HUES64 (cell line): ENCODE results near the gene TRAPPC5.

Experiments used
- H3K27ac ChIP-seq: 2 replicates; pipeline ENCODE4 v1.7.0; 2013; ENCODE audit warnings: low read depth, low read length, inconsistent platforms
- H3K27me3 ChIP-seq: 2 replicates; pipeline ENCODE4 v1.6.1; 2013; ENCODE audit warnings: mild to moderate bottlenecking, low read length; ENCODE audit not compliant: insufficient read depth
- H3K36me3 ChIP-seq: 2 replicates; pipeline ENCODE4 v1.6.1; 2013; ENCODE audit warnings: mild to moderate bottlenecking, low read length; ENCODE audit not compliant: insufficient read depth
- H3K4me1 ChIP-seq: 2 replicates; pipeline ENCODE4 v1.6.1; 2013; ENCODE audit warnings: mild to moderate bottlenecking, low read length, moderate library complexity; ENCODE audit not compliant: insufficient read depth
- H3K4me3 ChIP-seq: 2 replicates; pipeline ENCODE4 v1.5.1; 2013; ENCODE audit warnings: mild to moderate bottlenecking, low read length, moderate library complexity
- H3K9ac ChIP-seq: 2 replicates; pipeline ENCODE4 v1.6.1; 2013; ENCODE audit warnings: mild to moderate bottlenecking, low read depth, low read length
- H3K9me3 ChIP-seq: 2 replicates; pipeline ENCODE4 v1.6.1; 2013; ENCODE audit warnings: low read depth, low read length; ENCODE audit not compliant: insufficient read depth
- WGBS: fragments of 150-250, 120-280 bp; methylation state at CpG from one replicate; pipeline ENCODE4 v1.1.7; 2013; ENCODE audit warnings: missing lambda C conversion rate; 5-methylcytosine and 5-hydroxymethylcytosine counted together

TRAPPC5 gene

GRCh38 chr19:7736148-7736547 lies 55.5 kb downstream of the TRAPPC5 start:
- H3K9me3 ChIP-seq: no peaks in the 10 kb centered on the region
- no peaks in the 10 kb centered on the region for H3K4me1 ChIP-seq
- no peak overlapping the region for H3K27ac ChIP-seq
- H3K4me3 ChIP-seq: no peak overlapping the region
- H3K36me3 ChIP-seq: no peaks in the 10 kb centered on the region
- H3K27me3 ChIP-seq: peaks cover 45% of the 10 kb centered on the region
- H3K9ac ChIP-seq: no peak overlapping the region
- WGBS: 45% methylated on average over 1 of the region's 1 CpG

DNA sequence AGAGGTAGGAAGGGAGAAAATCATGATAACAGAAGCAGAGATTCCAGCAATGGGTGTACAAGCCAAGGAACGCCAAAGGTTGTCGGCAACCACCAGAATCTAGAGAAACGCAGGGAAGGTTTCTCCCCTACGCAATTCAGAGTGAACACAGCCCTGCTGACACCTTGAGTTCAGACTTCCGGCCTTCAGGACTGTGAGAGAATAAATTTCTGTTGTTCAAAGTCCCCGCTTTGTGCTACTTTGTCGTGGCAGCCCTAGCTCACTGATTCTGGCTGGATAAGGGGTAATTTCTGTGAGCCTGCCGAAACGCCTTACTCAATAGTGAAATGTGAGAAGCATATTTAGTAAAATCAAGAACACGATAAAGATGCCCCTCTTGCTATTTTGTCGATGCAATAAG lies 56.6 kb downstream of the TRAPPC5 start:
- 91% methylated on average over 11 of the region's 11 CpGs for WGBS
- no peaks in the 10 kb centered on the region for H3K9me3 ChIP-seq
- no peak overlapping the region for H3K9ac ChIP-seq
- no peak overlapping the region for H3K27ac ChIP-seq
- no peaks in the 10 kb centered on the region for H3K36me3 ChIP-seq
- no peak overlapping the region for H3K4me3 ChIP-seq
- no peaks in the 10 kb centered on the region for H3K4me1 ChIP-seq
- peaks cover 35% of the 10 kb centered on the region for H3K27me3 ChIP-seq
